Sigmoid colon (tissue), 7 donors: ENCODE measurements around the gene ACAT2. TPM values are rescaled to one million over a fixed set of nuclear protein-coding genes. Genes with fewer than 3 reads are reported as not detected.

Experiments
- DNase-seq: peaks from one replicate; pipeline ENCODE4 v3.0.0-alpha.2; 2019
- H3K27ac ChIP-seq, 4 donors: fragments of 200-600 bp; sonication (generic); one replicate each; pipeline ENCODE4 v1.5.1; 2016 to 2019; ENCODE audit warnings: mild to moderate bottlenecking in 1 of 4
- H3K27me3 ChIP-seq, 3 donors: fragments of 200-600 bp; sonication (generic); one replicate each; pipeline ENCODE4 v1.5.1; 2019; ENCODE audit warnings: mild to moderate bottlenecking in 1 of 3
- H3K36me3 ChIP-seq, 4 donors: fragments of 200-600 bp; sonication (generic); one replicate each; pipeline ENCODE4 v1.5.1; 2016 to 2019
- H3K4me1 ChIP-seq, 4 donors: fragments of 200-600 bp; sonication (generic); one replicate each; pipeline ENCODE4 v1.5.1; 2017 to 2019
- H3K4me3 ChIP-seq, 4 donors: fragments of 200-600 bp; sonication (generic); one replicate each; pipeline ENCODE4 v1.5.1; 2017 to 2019; ENCODE audit warnings: mild to moderate bottlenecking in 2 of 4, moderate library complexity in 1 of 4
- H3K9me3 ChIP-seq, 4 donors: fragments of 200-600 bp in 3 of 4; sonication (generic) in 3 of 4; one replicate each; pipeline versions ENCODE4 v1.5.1 to v1.6.1; 2013 to 2019
- CTCF ChIP-seq, 4 experiments: fragments of 450-650 bp in 3 of 4; fragments of 200-600 bp in 1 of 4; IDR thresholded peaks; one replicate each; pipeline ENCODE4 v1.5.1; 2016 to 2019; ENCODE audit warnings: antibody characterized with exemption in 4 of 4, mild to moderate bottlenecking in 3 of 4, moderate library complexity in 2 of 4
- EP300 ChIP-seq, 4 donors: sonication (generic); formaldehyde crosslinking; IDR thresholded peaks; one replicate each; pipeline ENCODE4 v1.6.1; 2017; ENCODE audit warnings: antibody characterized with exemption in 4 of 4
- POLR2A ChIP-seq, 2 donors: fragments of 450-650 bp; IDR thresholded peaks; one replicate each; pipeline ENCODE4 v1.6.1; 2016; ENCODE audit warnings: antibody characterized with exemption in 2 of 2, mild to moderate bottlenecking in 2 of 2, moderate library complexity in 2 of 2
- POLR2AphosphoS5 ChIP-seq, 4 donors: sonication (generic); formaldehyde crosslinking; IDR thresholded peaks; one replicate each; pipeline ENCODE4 v1.6.1; 2017; ENCODE audit warnings: antibody characterized with exemption in 4 of 4
- WGBS, 2 donors: extraction: QIAGEN DNeasy Blood & Tissue Kit; methylation state at CpG; one replicate each; pipeline ENCODE4 v1.1.7; 2013; 5-methylcytosine and 5-hydroxymethylcytosine counted together
- intact Hi-C: fragments of 100-400 bp; cut with DNase I; formaldehyde crosslinking; loops from one replicate; pipeline ENCODE4 v1.15.1; 2023
- polyA plus RNA-seq, 3 donors: library from polyadenylated mRNA; stranded (reverse); fragments of 200-250 nt; gene quantifications; one replicate each; pipeline ENCODE4 v1.2.3, GENCODE V29; 2013
- small RNA-seq, 3 donors: library from RNA; depleted of rRNA; stranded (forward); fragments of <200 nt; gene quantifications; one replicate each; pipeline ENCODE3, GENCODE V24; 2016
- total RNA-seq, 4 donors: library from RNA; depleted of rRNA; stranded (reverse); fragments of >200 nt; gene quantifications; one replicate each; pipeline ENCODE4 v1.1.0, GENCODE V29; 2016
- donor health status: healthy with polysubstance abuse.
- donor health status: Bipolar disorder and iron deficiency.
- donor health status: healthy.

ACAT2 gene
- total and polyA plus RNA-seq, 7 donors, result 4.1 to 85.1 (median 12.1) TPM

- WGBS, 2 donors, result 48 to 63% methylated on average over 7 of the region's 7 CpGs
- Histone ChIP-seq H3K27ac (no peak overlapping the region), H3K27me3 (no peaks in the 10 kb centered on the region), H3K9me3 (no peaks in the 10 kb centered on the region), H3K4me1 (no peaks in the 10 kb centered on the region), H3K4me3 (no peak overlapping the region), H3K36me3 (no peaks in the 10 kb centered on the region)
- DNase-seq, result no peak
- intact Hi-C loops, result no loop called here
- TF ChIP-seq POLR2AphosphoS5 (IDR thresholded peaks at IDR 0.05) (no peak), EP300 (IDR thresholded peaks at IDR 0.05) (no peak), CTCF (IDR thresholded peaks at IDR 0.05) (no peak), POLR2A (IDR thresholded peaks at IDR 0.05) (no peak)
Observed at GRCh38 chr6:159828074-159828473, 66.2 kb downstream of the ACAT2 start.

Small RNA genes within 50 kb of the gene (small RNA-seq; reads per million reads assigned to genes)
- gene RNU4ATAC18P, result 0 reads per million in 3 donors
- gene SNORA20, result 29.7 to 93.8 (median 59.0) reads per million in 3 donors
- gene SNORA29, result 0 reads per million in 3 donors

Other genes with a start within 250 kb of the ACAT2 start
- 1,000 to 10,000 TPM in 1 of 4 donors, 100 to 1,000 TPM in 3; 171 to 1,498 (median 369) TPM for gene SOD2, start 68.8 kb upstream of the ACAT2 start, total RNA-seq
- 100 to 1,000 TPM; 221 to 631 (median 247) TPM for gene SOD2, start 68.8 kb upstream of the ACAT2 start, polyA plus RNA-seq
- gene WTAP, start 34.5 kb upstream of the ACAT2 start, total RNA-seq, result 10 to 100 TPM; 64.5 to 93.8 (median 75.6) TPM
- 10 to 100 TPM; 55.9 to 76.1 (median 65.7) TPM for gene WTAP, start 34.5 kb upstream of the ACAT2 start, polyA plus RNA-seq
- 100 to 1,000 TPM; 117 to 123 (median 119) TPM for gene TCP1, start 27.6 kb downstream of the ACAT2 start, total RNA-seq
- gene TCP1, start 27.6 kb downstream of the ACAT2 start, polyA plus RNA-seq, result 100 to 1,000 TPM in 2 of 3 donors, 10 to 100 TPM in 1; 88.9 to 130 (median 114) TPM
- 100 to 1,000 TPM in 1 of 4 donors, 10 to 100 TPM in 3; 61.6 to 115 (median 86.3) TPM for gene MRPL18, start 28.4 kb downstream of the ACAT2 start, total RNA-seq
- 10 to 100 TPM; 84.7 to 96.1 (median 92.0) TPM for gene MRPL18, start 28.4 kb downstream of the ACAT2 start, polyA plus RNA-seq
- 1 to 10 TPM in 1 of 4 donors, under 1 TPM in 1, not detected in 2; 0.71 to 1.1 TPM for gene PNLDC1, start 38.2 kb downstream of the ACAT2 start, total RNA-seq
- under 1 TPM in 1 of 3 donors, not detected in 2; 0.13 TPM for gene PNLDC1, start 38.2 kb downstream of the ACAT2 start, polyA plus RNA-seq
- gene MAS1, start 128.9 kb downstream of the ACAT2 start, total RNA-seq, result not detected
- gene MAS1, start 128.9 kb downstream of the ACAT2 start, polyA plus RNA-seq, result under 1 TPM in 1 of 3 donors, not detected in 2; under 0.01 TPM
- 10 to 100 TPM; 34.6 to 80.9 (median 42.8) TPM for gene IGF2R, start 207.0 kb downstream of the ACAT2 start, total RNA-seq
- gene IGF2R, start 207.0 kb downstream of the ACAT2 start, polyA plus RNA-seq, result 10 to 100 TPM in 2 of 3 donors, 1 to 10 TPM in 1; 3.6 to 43.7 (median 10.9) TPM